ENCODE measurements around the gene MADCAM1.

DNA sequence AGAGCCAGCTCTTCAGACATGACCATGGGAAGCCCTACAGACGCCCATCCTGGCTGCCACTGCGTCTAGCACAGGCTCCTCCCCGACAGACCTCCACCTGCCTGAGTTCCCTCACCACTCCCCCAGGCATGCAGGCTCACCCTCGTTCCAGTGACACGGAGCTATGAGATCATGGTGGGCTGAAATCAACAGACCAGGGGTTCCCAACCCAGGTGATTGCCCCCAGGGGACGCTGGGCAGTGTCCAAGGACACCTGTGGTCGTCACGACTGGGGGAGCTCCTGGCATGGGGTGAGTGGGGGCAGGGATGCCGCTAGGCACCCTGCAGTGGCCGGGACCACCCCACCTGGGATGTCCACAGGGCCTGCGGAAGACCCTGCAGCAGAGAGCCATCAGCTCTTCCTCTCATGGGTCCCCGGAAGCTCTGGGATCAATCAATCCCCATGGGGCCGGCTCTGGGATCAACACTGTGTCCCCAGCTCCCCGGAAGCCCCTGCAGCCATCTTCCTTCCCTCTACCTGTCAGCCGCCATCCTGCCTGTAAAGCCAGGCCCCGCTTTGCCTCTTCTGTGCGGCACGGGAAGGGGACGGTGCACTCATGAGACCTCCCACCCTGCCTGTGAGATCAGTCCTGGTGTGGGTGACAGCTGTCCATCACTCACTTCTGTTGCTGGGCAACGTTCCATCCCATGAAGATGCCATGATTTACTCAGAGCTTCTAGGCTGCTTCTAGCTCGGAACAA, 12.8 kb upstream of the MADCAM1 start:
- TF ChIP-seq, protein P1, sequence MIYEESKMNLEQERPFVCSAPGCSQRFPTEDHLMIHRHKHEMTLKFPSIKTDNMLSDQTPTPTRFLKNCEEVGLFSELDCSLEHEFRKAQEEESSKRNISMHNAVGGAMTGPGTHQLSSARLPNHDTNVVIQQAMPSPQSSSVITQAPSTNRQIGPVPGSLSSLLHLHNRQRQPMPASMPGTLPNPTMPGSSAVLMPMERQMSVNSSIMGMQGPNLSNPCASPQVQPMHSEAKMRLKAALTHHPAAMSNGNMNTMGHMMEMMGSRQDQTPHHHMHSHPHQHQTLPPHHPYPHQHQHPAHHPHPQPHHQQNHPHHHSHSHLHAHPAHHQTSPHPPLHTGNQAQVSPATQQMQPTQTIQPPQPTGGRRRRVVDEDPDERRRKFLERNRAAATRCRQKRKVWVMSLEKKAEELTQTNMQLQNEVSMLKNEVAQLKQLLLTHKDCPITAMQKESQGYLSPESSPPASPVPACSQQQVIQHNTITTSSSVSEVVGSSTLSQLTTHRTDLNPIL (CRISPR knock-in tag; IDR thresholded peaks at IDR 0.05; ENCODE audit: low read depth): no peak
- TF ChIP-seq ESRRG (CRISPR knock-in tag; IDR thresholded peaks at IDR 0.05) (no peak), CSDC2 (CRISPR knock-in tag; IDR thresholded peaks at IDR 0.05) (no peak), TCF4 (CRISPR knock-in tag; IDR thresholded peaks at IDR 0.05; ENCODE audit: borderline replicate concordance) (no peak), PPARA (CRISPR knock-in tag; IDR thresholded peaks at IDR 0.05; ENCODE audit: borderline replicate concordance) (no peak), OSR1 (CRISPR knock-in tag; IDR thresholded peaks at IDR 0.05) (no peak), RARB (CRISPR knock-in tag; IDR thresholded peaks at IDR 0.05) (no peak), ZNF8 (CRISPR knock-in tag; IDR thresholded peaks at IDR 0.05) (no peak)
- TF ChIP-seq, protein P2, sequence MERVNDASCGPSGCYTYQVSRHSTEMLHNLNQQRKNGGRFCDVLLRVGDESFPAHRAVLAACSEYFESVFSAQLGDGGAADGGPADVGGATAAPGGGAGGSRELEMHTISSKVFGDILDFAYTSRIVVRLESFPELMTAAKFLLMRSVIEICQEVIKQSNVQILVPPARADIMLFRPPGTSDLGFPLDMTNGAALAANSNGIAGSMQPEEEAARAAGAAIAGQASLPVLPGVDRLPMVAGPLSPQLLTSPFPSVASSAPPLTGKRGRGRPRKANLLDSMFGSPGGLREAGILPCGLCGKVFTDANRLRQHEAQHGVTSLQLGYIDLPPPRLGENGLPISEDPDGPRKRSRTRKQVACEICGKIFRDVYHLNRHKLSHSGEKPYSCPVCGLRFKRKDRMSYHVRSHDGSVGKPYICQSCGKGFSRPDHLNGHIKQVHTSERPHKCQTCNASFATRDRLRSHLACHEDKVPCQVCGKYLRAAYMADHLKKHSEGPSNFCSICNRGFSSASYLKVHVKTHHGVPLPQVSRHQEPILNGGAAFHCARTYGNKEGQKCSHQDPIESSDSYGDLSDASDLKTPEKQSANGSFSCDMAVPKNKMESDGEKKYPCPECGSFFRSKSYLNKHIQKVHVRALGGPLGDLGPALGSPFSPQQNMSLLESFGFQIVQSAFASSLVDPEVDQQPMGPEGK (CRISPR knock-in tag; IDR thresholded peaks at IDR 0.05; ENCODE audit: borderline replicate concordance): no peak
